Neural progenitor cell (in vitro differentiated cells): ENCODE measurements around the gene MACROD1.

Experiments used
- EZH2 ChIP-seq: fragments of 200-600 bp; sonication (generic); IDR thresholded peaks from 2 replicates; pipeline ENCODE4 v1.6.1; 2017; ENCODE audit warnings: antibody characterized with exemption, mild to moderate bottlenecking, moderate library complexity
- TF ChIP-seq, protein P1 (sequence below): fragments of 200-600 bp; sonication (generic); IDR thresholded peaks from 2 replicates; pipeline ENCODE4 v1.5.1; 2017; ENCODE audit warnings: antibody characterized with exemption, mild to moderate bottlenecking

DNA sequence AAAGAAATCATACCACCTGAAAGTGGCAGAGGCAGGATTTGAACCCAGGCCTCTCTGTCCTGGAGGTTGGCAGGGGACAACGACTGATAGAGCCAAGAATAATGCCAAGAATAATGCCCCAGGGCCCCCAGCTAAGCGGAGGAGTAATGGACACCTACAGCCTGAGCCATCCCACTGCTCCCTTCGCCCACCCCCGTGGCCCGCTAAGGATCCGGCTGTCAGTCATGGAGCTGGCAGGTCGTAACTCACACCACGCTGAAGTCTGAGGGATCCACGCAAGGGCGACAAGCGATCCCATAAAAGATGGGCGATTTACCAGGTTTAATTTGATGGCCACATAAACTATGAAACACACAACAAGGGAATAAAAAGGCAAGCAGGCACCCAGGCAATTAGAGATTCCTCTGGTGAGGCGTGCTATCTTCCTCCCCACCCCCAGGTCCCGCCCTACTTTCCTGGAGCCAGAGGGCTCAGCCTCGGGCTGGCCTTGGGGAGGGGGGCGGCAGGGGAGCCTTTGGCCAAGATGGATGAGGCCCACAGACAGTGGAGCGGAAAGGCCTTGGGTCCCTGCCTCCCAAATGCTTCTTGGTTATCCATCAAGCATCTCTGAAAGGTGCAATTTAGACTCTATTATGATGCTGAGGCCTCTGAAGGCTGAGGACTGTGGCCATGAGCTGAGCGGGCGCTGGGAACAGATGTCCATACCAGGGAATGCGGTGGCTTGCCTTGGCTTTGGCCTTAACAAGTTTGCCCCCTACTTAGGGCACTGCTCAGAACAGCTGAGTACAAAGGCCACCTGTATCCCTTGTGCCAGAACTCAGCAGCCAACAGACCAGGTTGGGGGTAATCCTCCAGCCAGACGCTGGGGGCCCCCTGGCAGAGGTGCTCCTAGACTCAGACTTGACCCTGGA is 55.2 kb downstream of the MACROD1 start:
- TF ChIP-seq, protein P1, sequence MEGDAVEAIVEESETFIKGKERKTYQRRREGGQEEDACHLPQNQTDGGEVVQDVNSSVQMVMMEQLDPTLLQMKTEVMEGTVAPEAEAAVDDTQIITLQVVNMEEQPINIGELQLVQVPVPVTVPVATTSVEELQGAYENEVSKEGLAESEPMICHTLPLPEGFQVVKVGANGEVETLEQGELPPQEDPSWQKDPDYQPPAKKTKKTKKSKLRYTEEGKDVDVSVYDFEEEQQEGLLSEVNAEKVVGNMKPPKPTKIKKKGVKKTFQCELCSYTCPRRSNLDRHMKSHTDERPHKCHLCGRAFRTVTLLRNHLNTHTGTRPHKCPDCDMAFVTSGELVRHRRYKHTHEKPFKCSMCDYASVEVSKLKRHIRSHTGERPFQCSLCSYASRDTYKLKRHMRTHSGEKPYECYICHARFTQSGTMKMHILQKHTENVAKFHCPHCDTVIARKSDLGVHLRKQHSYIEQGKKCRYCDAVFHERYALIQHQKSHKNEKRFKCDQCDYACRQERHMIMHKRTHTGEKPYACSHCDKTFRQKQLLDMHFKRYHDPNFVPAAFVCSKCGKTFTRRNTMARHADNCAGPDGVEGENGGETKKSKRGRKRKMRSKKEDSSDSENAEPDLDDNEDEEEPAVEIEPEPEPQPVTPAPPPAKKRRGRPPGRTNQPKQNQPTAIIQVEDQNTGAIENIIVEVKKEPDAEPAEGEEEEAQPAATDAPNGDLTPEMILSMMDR = no peak
- TF ChIP-seq EZH2 = no peak
